GM21619 (cell line): ENCODE measurements around the gene TRIL.

ENCODE experiments used
- ATAC-seq: cut with Tn5 transposase; IDR thresholded peaks from one replicate; pipeline ENCODE4 v1.9.1; 2021; ENCODE audit not compliant: unreplicated experiment

The TRIL gene, protein sequence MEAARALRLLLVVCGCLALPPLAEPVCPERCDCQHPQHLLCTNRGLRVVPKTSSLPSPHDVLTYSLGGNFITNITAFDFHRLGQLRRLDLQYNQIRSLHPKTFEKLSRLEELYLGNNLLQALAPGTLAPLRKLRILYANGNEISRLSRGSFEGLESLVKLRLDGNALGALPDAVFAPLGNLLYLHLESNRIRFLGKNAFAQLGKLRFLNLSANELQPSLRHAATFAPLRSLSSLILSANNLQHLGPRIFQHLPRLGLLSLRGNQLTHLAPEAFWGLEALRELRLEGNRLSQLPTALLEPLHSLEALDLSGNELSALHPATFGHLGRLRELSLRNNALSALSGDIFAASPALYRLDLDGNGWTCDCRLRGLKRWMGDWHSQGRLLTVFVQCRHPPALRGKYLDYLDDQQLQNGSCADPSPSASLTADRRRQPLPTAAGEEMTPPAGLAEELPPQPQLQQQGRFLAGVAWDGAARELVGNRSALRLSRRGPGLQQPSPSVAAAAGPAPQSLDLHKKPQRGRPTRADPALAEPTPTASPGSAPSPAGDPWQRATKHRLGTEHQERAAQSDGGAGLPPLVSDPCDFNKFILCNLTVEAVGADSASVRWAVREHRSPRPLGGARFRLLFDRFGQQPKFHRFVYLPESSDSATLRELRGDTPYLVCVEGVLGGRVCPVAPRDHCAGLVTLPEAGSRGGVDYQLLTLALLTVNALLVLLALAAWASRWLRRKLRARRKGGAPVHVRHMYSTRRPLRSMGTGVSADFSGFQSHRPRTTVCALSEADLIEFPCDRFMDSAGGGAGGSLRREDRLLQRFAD

DNA sequence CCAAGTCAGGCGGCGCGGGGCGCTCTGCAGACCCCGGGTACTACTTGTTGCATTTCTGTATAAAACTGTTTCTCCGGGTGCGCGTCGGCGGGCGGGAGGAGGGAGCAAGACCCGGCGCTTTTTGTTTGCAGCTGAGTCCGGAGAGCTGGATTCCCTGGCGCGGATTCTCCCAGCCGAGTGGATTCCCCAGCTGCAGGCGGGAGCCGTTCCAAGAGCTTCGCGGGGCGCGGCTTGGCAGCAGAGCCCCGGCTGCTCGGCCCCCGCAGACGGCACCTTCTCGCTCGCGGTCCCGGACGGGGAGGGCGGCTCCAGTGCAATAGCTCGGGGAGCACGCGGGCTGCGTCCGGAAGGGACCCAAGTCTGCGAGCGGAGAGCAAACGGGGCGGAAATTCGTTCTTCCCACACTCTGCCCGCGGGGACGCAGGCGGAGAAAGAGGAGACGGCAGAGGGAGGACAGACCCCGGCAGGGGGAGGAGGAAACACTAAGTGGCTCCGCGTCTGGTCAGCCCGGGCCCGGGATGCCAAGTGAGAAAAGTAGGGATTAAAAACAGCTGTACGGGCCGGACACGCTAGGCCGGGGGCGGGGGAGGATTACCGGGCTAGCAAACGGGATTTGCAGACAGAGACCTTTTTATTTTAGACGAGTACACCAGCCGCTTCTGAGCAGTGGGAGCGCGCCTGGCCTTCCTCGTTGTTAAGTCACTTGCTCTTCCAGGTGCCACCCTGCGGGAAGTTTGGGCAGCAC, at the start of gene TRIL:
TSS of gene TRIL (minus strand) at position 96 of the 745 bp plus-strand sequence. CDS start 284 bp downstream, outside the sequence.
- ATAC-seq: no peak

GRCh38 chr7:29007127-29007526, 49.0 kb upstream of the TRIL start:
- ATAC-seq: no peak

- ATAC-seq: no peak
These were observed 47.7 kb upstream of the TRIL start for GRCh38 chr7:29005829-29006228.

DNA sequence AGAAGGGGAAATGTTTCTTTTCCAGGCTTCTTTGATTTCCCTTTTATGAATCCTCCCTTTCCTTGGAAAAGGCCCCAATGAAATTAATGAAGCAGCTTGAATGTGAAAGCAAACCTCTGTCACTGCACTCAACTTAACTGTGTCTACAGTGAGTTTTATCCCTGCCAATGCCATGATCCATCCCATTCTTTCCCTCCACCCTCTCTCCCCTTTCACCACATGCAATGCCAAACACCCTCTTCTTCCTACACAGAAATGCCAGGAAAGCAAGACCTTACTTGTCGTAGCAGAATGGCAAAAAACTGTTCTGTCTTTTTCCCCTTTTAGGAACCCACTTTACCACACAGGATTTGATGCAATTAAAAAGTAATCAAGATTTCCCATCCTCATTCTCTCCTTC, 47.3 kb upstream of the TRIL start:
- no peak for ATAC-seq

DNA sequence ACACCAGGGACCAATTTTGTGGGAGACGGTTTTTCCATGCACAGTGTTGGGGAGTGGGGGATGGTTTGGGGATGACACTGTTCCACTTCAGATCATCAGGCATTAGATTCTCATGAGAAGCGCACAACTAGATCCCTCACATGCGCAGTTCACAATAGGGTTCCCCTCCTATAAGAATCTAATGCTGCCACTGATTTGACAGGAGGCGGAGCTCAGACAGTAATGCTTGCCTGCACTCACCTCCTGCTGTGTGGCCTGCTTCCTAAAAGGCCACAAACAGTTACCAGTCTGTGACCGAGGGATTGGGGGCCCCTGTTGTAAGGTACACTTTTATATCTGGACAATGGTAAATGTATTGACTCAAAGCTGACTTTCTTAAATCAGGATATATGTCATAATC, 45.6 kb upstream of the TRIL start:
- ATAC-seq: no peak

- ATAC-seq: no peak
These were observed 42.6 kb upstream of the TRIL start for GRCh38 chr7:29000717-29001076.

DNA sequence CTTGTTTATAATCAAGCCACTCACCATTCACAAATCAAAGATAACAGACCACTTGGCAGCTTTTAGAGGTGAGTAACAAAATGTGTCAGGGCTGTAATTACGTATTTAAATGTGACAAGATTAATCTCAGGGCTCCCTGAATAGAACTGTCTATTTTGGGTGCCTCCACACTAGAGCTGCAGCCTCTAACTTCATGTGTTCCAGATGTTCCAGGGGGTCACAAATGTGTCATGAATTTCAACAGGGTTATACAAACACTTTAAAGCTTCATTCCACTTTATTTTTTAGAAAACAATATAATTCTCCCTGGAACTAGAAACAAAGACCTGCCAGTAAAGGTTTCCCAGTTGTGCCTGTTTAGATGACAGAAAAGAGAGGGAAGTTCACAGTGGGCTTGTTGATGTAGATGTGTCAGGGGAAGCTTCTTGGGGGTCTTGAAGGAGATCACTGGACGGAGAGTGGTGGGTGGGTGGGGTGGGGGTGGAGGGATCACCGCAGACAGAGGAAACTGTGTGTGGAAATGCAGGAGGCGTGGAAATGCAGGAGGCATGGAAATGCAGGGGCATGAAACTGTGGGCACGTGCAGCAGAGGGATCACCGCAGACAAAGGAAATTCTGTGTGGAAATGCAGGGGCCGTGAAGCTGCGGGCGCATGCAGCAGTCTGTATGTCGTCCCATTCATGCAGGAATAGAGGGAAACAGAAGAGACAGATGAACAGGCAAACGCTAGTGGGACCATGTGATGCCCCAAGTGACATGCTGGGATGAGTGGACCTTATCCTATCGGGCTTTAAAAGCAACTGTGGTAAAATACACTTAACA, 42.0 kb upstream of the TRIL start:
- no peak for ATAC-seq

DNA sequence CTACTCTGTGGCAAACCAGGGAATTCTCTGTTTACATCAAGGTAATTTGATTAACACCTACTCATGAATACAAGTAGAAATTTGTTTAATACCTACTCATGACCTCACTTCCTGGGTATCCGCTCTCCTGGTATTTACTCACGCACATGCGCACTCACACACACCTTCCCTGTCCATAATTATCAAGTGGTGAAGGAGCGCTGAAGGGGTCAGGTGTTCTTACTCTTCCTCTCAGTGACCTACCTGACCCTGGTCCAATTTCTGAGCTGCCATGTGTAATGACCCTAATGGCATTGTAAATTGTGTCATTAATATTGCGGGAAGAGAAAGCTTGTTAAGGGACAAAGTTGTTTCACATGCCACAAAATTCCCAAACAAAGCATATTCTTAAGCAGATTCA, 41.3 kb upstream of the TRIL start:
- no peak for ATAC-seq

- ATAC-seq: no peak
These were observed 40.0 kb upstream of the TRIL start for GRCh38 chr7:28998105-28998504.

DNA sequence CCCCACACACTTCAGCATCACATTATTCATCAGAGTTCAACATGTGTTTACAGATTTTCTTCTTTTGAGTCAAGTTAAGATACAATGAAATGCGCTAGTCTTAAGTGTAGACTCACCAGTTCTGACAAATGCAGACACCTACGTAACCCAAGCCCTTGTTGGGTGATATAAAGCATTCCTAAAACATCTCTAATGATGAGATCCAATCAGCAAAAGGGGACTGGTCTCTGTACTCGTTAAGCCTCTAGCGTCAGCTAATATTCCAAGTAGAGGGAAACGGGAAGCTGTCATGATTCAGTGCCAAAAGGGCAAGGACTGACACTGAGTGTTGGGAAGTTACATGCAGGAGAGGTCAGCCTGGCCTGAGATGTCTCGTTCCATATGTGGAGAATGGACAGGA, 38.7 kb upstream of the TRIL start:
- ATAC-seq: no peak

DNA sequence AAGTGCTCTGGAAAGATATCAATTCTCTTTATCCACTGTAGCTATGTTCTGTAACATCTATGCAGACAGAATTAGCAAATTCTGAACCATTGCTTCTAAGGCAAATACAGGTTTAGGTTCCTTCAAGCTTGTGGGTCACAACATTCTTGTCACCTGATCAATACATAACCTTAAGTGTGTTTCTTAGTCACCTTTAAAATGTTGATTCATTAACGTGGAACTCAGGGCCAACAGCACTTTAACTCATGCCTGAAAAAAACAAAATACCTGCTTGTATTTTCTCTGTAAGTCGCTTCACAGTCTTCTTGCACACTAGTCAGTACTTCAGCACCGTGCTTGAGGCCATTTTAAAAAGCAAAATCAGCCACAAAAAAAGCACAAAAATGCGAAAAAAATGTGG, 35.2 kb upstream of the TRIL start:
- no peak for ATAC-seq

DNA sequence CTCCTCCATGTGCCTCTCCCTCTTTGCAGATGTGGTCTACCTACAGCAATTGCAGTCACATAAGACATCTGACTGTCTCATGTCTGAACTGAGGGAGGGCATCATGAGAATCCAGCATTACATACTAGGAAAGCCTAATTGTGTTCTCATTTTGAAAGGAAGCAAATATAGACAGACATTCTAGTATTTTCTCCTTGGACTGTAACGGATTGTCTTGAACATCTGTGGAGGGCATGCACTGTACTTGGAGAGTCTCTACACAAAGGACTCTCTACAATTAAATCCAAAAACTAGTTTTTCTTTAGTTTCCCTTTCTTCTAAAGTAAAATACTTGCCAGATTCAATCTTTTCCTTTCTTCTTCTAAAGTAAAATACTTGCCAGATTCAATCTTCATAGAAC, 34.7 kb upstream of the TRIL start:
- ATAC-seq: no peak

DNA sequence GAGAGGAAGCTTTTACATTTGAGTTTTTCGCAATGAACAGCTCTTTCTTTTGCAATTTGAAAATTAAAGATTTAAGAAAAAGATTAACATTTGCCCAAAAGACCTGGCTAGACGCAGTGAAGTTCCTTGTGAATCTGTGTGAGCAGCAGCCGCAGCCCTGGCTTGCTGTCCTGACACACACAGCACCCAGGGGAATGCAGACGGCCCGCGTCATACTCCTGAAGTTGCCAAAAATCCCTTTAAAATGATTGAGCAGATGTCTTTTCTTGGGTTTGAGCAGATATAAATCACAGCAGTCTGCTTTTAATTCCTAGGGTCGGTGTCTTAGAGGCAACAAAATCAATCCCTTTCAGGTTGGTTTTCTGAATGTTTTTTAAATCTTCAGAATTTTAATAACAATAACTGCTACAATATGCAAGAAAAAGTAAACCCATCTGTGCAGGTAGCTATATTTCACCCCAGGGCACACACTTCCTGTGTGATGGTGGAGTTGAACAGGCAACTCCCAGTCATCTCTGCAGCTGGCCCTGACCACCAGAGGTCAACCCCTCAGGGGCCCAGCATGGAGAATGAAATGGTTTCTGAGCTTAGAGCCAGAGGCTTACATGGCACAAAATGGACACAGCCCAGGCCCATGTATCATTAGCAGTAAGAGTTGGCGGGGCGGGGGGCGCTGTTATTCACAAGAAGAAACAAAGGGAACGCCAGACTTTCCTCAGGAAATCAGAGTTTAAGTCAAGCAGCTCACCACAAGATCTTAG, 32.2 kb upstream of the TRIL start:
- ATAC-seq: no peak

- ATAC-seq: no peak
These were observed 31.3 kb upstream of the TRIL start for GRCh38 chr7:28989211-28989980.

- no peak for ATAC-seq
These were observed 30.7 kb upstream of the TRIL start for GRCh38 chr7:28988810-28989209.

DNA sequence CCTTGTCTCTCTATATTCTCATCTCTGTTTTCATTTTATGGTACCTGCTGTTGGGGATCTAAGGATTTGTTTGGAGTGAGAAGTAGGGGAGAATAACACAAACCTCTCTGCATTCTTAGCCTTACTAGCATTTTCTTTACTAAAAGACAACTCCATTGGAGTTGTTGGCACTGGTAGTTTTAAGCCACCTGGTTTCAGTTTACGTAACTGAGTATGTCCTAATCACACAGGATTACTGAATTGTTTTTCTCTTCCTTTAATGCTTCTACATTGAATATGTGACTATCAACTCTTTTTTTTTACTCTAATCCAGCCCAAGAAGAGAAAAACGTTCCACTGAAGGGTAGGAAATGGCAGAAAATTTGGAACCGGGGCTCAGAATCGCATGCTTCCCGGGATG, 30.0 kb upstream of the TRIL start:
- no peak for ATAC-seq

DNA sequence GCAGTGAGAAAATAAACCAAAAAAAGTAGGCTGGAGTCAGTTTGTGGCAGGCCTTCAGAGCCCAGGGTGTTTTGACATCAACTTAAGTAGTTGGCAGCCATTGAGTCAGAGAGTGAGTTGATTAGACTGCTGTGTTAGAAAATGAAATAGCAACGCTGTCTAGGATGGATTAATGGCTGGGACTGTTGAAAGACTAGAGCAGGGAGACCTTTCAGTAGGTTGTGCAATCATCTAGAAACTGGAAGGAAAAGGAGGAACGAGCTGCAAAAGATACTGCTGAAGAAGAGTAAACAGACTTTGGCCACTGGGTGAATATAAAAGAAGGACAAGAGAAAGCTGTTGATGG, 28.6 kb upstream of the TRIL start:
- no peak for ATAC-seq

DNA sequence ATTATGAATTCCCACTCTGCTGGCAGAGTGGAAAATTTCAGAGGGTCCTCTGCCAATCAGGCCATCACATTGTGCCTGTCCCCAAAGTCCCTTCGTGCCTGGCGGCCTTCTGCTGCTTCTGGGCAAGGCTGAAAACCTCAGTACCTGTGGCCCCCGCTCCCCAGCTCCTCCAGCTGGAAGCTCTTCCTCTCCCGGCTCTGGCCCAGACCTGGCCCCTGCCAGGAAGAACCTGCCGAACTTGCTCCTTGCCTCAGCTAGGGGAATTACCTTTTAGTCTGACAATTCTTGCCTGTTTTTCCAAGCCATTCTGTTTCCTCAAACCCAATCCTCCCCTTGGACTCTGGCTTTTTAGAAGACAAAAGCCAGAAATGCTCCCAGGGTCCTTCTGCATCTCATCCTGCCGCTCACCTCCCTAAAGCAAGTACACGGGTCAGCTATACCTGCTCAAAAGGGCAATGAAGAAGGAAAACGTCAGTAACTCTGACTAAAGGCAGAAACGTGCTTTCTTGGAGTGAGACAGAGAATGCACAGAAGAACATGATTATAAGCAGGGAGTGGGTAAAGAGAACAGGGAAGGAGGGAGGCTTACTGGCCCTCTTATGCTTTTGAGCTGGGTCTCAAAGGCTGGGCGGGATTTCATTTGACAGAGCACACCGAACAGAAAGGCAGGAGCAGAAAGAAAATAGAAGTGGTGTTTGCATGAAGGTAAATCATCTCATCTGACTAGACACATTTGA, 28.1 kb upstream of the TRIL start:
- no peak for ATAC-seq

- no peak for ATAC-seq
These were observed 26.5 kb upstream of the TRIL start for GRCh38 chr7:28984631-28985030.
